HG03342 (cell line): ENCODE measurements around the gene CLTB.
"Not testable (repeated sequence)": the region's sequence is repeated elsewhere in the genome, so short reads cannot be mapped to it uniquely, and the experiment has no call there.

Experiments used
- ATAC-seq: cut with Tn5 transposase; IDR thresholded peaks from one replicate; pipeline ENCODE4 v1.9.1; 2021; ENCODE audit warnings: mild to moderate bottlenecking, moderate library complexity; ENCODE audit not compliant: unreplicated experiment

The CLTB gene, protein sequence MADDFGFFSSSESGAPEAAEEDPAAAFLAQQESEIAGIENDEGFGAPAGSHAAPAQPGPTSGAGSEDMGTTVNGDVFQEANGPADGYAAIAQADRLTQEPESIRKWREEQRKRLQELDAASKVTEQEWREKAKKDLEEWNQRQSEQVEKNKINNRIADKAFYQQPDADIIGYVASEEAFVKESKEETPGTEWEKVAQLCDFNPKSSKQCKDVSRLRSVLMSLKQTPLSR

DNA sequence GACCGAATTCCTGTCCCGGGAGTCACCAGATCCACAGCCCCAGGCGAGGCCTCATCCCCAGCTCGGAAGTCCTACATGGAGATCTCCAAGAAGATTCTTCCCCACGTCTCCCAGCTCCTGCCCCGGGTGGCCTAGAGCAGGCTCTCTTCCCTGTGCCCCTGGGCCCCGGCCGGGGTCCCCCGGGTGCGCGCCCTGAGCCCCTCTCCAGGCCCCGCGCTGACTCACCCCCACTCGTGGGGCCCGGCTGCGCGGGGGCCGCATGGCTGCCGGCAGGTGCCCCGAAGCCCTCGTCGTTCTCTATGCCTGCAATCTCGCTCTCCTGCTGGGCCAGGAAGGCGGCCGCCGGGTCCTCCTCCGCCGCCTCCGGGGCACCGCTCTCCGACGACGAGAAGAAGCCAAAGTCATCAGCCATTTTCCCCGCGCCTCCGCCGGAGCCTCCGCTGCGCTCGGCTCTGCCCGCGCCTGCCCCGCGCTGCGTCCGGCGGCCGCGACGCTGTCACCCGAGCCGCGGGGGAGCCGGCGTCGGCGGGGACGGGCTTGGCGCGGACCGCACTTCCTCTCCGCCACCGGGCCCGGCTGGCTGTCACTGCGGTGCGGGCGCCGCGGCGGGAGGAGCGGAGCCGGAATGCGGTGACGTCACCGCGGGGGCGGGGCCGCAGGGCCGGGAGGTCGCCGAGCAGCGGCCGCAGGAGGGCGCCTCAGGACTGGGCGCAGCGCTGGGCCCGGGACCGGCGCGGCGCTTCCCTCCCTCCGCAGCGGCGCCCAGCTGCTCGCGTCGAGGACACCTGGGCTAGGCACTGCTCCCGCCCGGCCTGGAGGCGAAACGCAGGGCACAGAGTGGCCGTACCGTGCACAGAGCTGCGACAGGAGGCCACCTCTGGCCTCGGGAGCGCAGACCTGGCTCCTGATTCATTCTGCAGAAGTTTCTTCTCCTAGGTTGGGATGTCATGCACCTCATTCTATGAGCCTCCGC lies at the start of gene CLTB:
TSS of gene CLTB (minus strand) at position 588 of the 973 bp plus-strand sequence. CDS start at position 412, 176 bp downstream.
- peak; percentile 93 for ATAC-seq

DNA sequence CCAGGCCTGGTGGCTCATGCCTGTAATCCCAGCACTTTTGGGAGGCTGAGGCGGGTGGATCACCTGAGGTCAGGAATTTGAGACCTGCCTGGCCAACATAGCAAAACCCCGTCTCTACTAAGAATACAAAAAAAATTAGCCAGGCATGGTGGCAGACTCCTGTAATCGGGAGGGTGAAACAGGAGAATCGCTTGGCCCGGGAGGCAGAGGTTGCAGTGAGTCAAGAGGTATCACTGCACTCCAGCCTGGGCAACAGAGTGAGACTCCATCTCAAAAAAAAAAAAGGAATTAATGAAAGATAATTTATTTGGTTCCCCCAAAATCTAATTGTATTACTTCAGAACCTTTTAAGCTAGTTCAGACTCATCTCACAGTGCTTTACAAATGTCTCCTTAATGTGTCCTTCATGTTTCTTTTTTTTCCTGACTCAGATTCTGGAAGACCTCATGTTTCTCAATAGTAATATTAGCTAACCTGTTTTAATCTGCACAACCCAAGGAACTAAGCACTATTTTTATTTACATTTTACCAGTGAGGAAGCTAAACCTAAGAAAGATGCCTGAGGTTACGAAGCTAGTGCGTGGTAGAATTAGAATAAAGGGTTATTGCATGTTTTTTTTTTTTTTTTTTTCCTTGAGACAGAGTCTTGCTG lies 46.9 kb upstream of the CLTB start:
- ATAC-seq: no peak

DNA sequence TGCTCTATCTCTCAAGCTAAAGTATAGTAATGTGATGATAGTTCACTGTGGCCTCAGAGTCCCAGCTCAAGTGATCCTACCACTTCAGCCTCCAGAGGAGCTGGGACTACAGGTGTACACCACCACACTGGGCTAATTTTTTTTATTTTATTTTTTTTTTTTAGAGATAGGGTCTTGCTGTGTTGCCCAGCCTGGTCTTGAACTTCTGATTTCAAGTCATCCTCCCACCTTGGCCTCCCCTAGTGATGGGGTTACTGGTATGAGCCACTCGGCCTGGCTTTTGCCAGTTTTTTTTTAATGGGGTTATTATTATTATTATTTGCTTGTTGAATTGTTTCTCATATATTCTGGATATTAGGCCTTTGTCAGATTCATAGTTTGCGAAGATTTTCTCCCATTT lies 45.0 kb upstream of the CLTB start:
- no peak for ATAC-seq

DNA sequence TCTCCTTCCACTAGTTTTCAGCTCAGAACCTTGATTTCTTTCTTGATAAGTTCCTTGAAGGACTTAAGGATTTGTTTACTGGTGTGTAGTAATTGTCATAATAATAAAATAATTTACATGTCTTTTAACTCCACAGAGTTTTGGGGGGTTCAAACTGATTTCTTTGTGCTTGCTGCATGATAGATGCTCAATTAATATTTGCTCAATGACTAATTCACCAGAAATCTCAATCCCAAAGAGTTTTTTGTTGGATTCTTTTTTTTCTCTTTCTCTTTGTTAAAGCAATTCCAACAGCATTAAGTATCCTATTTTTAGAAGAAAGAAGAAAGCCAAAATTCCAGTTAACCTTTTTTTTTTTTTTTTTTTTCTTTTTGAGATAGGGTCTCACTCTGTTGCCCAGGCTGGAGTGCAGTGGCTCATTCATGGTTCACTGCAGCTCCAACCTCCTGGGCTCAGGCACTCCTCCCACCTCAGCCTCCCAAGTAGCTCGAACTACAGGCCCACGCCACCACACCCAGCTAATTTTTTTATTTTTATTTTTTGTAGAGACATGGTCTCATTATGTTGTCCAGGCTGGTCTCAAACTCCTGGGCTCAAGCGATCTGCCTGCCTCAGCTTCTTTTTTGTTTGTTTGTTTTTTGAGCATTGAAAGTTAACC lies 42.7 kb upstream of the CLTB start:
- no peak for ATAC-seq

DNA sequence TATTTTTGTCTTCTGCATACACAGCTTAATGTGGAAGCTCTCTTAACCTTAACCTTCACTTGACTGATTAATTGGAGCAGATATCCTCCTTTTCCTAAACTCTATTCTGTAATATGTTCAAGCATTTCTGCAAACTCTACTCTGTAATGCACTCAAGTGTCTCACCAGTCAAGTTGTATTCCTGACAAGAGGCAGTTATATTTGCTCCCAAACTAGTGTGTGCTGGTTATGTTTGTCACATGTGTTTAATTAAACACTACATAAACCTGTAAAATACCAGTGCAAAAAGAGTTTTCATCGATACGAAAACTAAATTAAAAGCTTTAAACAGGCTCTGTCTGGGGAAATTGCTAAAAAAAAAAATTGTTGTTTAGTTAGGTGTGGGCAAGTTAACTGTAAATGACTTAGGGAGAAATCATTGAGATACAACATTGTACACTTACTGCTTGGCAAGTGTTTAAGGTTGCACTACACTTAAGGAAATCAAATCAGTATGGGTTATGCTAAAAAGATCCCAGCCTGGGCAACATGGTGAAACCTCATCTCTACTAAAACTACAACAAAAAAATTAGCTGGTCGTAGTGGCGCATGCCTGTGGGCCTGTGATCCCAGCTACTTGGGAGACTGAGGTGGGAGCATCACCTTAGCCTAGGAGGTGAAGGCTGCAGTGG lies 38.5 kb upstream of the CLTB start:
- ATAC-seq: no peak

DNA sequence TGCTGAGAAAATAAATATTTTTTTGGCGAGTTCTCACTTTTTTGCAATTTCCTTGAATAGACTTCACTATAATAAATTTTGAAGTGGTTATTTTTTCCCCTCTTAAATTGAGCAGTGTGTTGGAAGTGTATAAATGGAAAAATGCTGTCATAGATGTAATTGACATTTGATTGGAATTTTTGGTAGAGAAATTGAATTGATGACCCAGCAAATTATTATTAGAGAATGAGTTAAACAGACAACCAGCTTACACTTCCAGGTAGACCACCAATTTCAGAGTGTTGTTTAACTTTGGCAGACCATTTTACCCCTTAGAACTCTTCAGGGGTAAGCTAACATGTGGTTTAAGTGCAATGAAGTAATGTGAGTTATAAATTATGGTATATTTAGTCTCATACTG lies 33.7 kb upstream of the CLTB start:
- ATAC-seq: no peak

DNA sequence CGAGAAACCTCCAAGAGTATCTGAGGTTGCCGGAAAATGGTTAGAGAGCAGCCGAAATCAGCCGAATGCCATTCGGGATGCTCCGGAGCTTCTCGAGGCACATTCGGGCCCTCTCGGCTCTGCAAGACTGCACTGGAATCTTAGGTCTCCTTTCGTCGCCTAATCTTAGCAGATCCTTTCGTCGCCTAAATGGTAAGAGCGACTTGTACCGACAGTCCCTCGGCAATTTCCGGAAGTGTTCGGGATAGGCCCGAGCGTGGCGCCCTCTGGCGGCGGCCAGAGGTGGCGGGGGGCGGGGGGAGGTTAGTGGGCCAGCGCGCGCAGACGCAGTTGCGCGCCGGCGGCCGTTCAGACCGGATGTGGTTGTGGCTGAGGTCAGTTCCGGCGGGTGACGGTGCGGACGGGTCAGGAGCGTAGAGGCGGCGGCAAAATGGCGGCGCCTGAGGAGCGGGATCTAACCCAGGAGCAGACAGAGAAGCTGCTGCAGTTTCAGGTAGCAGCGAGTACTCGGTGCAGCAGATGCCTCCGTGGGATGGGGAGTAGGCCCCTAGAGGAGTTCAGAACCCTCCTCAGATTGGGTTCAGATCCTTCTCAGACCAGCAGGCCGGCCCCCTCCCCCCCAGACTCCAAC lies 31.8 kb upstream of the CLTB start, which contains the start of gene FAF2:
TSS of gene FAF2 (plus strand) at position 408 of the 631 bp plus-strand sequence. CDS start at position 431, 23 bp downstream.
- ATAC-seq: peak; percentile 93

DNA sequence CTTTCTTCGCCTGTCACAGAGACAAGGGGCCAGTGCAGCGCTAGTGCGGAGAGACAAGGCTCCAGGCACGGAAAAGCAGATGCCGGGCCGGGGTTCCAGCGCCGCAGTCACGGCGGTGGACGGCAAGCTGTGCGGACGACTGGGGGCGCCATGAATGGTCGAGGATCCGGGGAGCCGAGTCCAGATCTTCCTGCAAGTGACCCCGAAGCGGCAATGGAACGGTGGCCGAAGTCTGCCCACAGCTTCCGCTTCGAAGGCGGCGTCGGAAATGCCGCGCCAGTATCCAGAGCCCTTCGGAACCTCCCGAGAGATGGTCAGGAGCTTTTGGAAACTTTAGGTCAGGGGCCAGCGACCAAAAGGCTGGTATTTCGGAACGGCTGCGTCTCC lies 31.2 kb upstream of the CLTB start:
- ATAC-seq: peak; percentile 23

DNA sequence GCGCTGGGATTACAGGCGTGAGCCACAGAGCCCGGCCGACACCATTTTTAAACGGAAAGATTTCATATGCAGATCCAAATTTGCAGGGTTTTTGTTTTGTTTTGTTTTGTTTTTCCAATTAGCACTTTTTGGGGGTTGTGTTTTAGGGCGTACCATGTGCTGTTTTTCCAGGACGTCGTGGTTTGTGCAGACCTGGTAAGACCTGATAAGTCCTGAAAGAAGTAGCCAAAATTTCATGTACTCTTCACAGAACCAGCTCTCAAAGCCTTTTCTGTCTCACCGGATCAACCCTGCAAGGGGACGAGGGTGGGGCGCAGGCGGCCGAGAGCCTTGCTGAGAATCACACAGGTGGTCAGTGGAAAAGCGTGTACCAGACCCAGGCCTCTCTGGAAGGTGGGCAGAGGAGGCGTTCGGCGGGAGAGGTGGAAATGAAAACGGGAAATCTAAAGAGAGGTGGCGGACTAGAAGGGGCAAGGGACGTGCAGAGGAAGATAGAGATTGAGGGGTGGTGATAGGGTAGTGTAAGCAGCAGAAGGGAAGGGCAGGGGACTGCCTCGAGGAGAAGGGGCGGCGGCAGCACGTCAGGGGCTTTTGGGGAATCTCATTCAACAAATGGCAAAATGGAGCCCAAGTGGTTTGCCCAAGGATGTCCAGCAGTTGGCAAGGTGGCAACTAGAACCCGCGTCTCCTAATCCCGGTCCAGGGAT lies 30.7 kb upstream of the CLTB start:
- ATAC-seq: no peak

DNA sequence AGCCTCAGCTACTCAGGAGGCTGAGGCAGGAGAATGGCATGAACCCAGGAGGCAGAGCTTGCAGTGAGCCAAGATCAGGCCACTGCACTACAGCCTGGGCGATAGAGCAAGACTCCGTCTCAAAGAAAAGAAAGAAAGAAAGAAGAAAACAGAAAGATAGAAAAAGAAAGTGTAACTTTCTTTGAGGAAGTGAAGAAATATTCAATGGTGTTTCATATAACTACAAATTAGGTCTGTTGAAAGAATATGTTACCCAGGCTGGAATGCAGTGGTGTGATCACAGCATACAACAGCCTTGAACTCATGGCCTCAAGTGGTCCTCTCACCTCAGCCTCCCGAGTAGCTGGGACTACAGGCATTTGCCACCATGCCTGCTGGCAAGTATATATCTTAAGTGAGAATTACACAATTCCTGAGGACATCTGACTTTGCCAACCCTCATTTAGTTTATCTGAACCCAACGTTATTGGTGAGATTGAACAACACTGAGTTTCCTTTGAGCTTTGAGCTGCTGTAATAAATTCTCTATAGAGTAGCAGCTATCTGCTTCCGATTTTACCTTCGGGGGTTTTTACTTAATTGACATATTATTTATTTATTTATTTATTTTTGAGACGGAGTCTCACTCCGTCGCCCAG lies 29.8 kb upstream of the CLTB start:
- no peak for ATAC-seq

DNA sequence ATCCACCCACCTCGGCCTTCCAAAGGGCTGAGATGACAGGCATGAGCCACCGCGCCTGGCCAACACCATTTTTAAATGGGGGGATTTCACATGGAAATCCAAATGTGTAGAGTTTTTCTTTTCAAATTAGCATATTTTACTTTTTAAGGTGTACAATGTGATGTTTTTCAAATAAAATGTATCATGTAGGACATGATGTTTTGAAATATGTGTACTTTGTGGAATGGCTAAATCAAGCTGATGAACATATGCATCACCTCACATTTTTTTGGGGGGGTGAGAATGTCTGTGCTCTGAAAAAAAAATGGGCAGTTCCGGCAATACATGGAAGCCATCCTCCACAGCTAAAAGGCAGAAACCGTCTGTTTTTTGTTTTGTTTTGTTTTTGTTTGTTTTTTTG lies 28.4 kb upstream of the CLTB start:
- no peak for ATAC-seq

DNA sequence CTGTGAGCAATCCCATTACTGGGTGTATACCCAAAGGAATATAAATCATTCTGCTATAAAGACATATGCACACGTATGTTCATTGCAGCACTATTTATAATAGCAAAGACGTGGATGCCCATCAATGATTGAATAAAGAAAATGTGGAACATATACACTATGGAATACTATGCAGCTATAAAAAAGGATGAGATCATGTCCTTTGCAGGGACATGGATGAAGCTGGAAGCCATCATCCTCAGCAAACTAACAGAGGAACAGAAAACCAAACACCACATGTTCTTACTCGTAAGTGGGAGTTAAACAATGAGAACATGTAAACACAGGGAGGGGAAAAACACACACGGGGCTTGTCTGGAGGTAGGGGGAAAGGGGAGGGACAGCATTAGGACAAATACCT lies 26.6 kb upstream of the CLTB start:
- ATAC-seq: not testable (repeated sequence)

DNA sequence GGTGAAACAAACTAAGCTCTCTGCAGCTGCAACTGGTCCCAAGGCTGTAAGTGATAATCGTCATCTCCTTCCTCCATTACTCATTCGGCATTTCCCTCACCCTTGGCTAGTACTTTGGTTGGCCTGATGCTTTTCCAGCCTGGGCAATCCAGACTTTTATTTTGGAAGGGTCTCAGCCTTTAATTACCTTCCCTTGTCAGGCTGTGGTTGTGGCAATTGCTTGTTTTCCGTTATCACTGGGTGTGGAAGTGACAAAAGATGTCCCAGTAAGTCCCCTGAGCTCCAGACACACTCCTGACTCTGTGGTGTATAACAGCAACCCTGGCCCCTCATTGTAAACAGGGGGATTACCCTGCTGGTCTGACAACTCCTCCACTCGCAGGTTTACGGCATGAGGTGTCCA lies 25.6 kb upstream of the CLTB start:
- ATAC-seq: no peak

DNA sequence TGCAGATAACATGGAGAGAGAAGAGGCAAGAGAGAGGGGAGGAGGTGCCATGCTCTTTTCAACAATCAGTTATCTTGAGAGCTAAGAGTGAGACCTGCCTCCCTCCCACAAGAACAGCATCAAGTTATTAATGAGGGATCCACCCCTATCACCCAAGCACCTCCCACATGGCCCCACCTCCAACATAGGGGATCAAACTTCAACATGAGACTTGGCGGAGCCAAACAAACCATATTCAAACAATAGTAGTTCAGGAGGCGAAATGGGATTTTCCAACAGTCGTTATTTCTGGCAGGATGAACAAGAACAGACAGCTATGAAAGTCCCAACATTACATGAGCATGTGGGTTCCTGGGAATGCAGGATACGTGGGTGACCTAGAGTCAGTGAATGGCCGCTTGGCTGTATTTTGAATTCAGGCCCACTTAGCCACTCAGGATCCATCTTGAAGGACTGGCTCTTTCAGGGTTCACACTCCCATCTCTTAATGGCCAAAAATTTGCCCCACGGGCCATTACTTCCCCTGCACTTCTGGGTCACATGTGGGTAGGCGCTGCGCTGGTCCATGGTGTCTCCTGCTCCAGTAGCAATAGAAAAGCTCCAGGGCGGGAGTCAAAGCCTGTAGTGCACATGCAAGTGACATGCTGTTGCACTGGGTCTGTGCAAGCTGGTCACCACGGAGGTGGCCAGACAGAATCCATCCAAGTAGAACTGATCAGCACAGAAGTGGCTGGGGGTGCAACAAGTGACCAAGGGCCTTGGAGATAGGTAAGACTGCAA lies 24.8 kb upstream of the CLTB start:
- ATAC-seq: no peak

DNA sequence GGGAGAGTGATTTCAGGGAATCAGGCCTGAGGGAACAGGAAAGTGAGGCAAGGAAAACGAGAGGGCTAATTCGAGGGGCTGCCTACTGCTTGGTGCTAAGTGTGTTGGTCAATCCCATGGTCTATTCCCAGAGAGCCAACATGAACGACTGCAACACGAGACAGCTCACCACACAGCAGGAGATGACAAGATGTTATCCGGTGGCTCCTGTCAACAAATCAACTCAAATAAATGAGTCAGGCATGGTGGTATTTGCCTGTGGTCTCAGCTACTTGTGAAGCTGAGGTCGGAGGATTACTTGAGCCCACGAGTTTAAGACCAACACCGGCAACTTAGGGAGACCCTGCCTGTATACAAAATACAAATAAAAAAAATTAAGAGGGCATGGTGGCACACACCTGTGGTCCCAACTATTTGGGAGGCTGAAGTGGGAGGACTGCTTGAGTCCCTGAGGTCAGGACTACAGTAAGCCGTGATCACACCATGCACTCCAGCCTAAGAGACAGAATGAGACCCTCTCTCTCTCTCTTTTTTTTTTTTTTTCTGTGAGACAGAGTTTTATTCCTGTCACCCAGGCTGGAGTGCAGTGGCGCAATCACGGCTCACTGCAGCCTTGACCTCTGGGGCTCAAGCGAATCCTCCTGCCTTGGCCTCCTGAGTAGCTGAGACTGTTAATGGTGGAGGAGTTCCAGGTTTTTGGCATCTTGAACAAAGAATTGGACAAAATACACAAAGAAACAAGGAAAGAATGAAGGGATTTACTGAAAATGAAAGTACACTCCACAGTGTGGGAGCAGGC lies 22.8 kb upstream of the CLTB start:
- no peak for ATAC-seq

DNA sequence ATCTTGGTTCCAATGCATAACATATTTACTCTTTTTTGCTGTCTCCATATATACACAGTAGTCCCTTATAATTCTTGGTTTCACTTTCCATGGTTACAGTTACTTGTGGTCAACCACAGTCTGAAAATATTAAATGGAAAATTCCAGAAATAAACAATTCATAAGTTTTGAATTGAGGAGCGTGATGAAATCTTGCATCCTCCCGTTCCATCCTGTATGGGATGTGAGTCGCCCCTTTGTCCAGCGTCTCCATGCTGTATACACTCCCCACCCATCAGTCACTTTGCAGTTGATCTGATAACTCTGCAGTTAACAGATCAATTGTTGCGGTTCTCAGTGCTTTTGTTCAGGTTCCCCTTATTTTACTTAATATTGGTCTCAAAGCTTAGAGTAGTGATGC lies 20.3 kb upstream of the CLTB start:
- ATAC-seq: no peak

DNA sequence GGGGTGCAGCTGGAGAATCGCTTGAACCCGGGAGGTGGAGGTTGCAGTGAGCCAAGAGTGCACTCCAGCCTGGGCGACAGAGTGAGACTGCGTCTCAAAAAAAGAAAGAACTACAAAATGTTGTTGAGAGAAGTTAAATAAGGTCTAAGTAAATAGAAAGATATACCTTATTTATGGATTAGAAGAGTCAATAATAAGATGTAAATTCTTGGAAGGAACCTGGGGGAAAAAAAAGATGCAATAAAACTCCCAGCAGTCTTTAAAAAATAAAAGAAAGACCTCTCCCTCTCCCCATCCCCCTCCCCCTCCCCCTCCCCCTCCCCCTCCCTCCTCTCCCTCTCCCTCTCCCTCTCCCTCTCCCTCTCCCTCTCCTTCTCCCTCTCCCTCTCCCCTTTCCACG lies 16.4 kb upstream of the CLTB start:
- ATAC-seq: no peak
